Stimulated activated CD4-positive, alpha-beta T cell treated with anti-CD3 and anti-CD28 coated beads, Interleukin-1b, Interleukin-23, amount 100 ng/mL, for 4 hours (primary cell): Measurements from ENCODE around the gene COL6A2.
"Not testable (repeated sequence)": the region's sequence is repeated elsewhere in the genome, so short reads cannot be mapped to it uniquely, and the experiment has no call there.

ENCODE experiments used
- DNase-seq, 2 donors: peaks; one replicate each; pipeline ENCODE4 v3.0.0-alpha.2; 2020; ENCODE audit warnings: low read depth in 2 of 2

The COL6A2 gene

DNA sequence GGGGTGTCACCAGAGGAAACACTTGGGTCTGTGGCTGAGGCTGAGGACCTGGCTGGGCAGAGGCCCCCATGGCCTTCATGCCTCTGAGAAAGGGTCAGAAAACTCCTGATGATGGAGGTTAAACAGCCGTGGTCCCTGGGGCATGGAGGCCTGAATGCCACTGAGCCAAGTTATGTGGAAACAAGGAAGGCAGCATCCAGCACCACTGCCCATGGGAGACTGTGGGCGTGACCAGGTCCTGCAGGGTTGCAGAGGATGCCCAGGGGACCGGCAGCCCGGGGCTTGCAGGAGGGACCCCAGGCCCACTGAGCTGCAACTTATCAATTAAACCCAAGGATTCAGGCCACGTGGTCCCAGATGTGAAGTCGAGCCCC lies 18.9 kb upstream of the COL6A2 start:
- DNase-seq: no peak

- no peak for DNase-seq
These were observed 18.4 kb upstream of the COL6A2 start for GRCh38 chr21:46079352-46080170.

DNA sequence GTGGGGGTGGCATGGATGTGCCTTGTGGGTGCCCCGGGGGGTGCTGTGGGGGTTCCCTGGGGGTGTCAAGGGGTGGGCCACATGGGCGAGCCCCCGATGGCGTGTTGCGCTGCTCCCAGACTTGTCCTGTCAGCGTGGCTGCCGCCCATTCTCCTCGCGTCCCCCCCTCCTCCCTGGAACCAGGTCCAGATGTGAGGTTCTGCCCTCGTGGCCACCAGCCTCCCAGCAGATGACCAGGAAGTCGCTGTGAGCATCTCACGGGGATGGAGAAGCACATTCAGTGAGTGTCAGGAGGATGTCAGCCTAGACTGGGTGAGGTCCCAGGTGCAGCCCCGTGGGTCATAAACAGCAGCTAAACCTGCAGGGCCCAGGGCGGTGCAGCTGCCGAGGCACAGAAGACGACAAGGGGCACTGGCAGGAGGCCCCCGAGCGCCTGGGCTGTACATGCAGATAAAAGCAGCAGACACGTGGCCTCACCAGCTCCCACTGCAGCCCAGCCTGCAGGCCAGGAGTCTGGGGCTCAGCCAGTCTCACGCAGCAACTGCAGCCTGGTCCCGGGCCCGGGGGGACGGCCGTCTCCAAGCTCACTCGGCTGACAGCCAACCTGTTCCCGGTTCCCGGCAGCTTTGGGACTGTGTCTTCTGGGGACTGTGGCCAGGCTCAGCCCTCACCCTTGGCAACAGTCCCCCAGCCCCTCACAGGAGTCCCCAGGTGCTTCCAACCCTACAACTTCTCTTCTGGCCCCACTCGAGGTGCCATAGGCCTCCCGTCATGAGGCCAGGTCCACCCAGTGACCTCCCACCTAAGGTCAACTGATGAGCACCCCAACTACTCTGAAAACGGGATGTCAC lies 17.5 kb upstream of the COL6A2 start:
- no peak for DNase-seq

- DNase-seq: no peak
These were observed 16.7 kb upstream of the COL6A2 start for GRCh38 chr21:46081022-46081861.

- DNase-seq: no peak
These were observed 15.8 kb upstream of the COL6A2 start for GRCh38 chr21:46081862-46082712.

GRCh38 chr21:46082713-46082962 lies 15.3 kb upstream of the COL6A2 start:
- DNase-seq: no peak

DNA sequence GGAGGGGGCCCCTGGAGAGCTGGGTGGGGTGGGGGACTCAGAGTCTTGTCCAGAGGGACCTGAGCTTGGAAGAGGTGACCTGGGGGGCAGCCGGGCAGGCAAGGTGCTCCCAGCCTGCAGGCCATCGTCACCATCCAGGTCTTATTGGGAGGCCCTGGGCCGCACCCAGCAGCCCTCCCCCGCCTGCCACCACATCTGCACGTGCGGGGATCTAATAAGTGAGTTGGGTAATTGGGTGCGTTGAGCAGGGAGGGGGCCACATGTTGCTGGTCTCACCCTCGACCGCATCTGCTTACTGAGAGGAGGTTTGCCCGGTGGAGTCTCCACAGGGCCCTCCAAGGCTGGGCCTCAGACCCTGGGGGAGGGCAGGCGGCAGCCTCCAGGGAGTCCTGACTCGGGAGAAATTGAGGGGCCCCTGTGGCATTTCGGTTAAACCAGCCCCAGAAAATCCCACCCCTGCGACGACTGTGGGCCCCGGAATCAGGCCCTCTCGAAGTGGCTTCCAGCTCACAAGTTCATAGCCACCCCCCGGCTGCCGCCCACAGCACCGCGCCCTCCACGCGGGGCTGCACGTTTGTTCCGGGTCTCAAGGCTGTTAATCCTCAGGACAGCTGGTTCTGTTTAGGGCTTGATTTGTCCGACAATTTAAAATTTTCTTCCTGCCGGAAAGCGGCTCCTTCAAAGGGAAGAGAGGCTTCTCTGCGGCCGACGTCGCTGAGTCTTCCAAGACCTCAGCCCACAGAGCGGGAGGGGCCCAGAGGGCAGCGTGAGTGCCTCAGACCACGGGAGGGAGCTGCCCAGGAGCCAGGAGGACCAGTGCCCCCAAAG lies 14.7 kb upstream of the COL6A2 start:
- DNase-seq: no peak

- DNase-seq: no peak
These were observed 13.9 kb upstream of the COL6A2 start for GRCh38 chr21:46083791-46084561.

- DNase-seq: no peak
These were observed 13.2 kb upstream of the COL6A2 start for GRCh38 chr21:46084709-46085108.

DNA sequence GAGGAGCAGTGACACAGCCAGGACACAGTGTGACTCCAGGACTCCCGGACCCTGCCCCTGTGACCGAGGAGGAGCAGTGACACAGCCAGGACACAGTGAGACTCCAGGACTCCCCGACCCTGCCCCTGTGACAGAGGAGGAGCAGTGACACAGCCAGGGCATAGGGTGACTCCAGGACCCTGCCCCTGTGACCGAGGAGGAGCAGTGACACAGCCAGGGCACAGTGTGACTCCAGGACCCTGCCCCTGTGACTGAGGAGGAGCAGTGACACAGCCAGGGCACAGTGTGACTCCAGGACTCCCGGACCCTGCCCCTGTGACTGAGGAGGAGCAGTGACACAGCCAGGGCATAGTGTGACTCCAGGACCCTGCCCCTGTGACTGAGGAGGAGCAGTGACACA lies 12.7 kb upstream of the COL6A2 start:
- not testable (repeated sequence) for DNase-seq

DNA sequence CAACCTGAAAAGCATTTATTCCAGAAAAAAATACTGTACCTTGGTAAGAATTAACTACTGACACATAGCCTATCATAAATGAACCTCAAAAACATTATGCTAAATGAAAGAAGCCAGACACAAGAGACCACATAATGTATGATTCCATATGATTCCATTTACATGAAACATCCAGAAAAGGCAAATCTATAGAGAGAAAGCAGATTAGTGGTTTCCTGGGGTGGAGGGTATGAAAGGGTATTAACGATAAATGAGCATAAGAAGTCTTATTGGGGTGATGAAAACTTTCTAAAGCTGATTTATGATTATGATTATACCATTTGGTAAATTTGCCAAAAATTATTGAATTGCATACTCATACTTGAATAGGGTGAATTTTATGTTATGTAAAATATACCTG lies 10.3 kb upstream of the COL6A2 start:
- DNase-seq: no peak

GRCh38 chr21:46088189-46088588 lies 9.7 kb upstream of the COL6A2 start:
- DNase-seq: no peak

GRCh38 chr21:46089285-46089684 lies 8.6 kb upstream of the COL6A2 start:
- no peak for DNase-seq

GRCh38 chr21:46091118-46091517 lies 6.8 kb upstream of the COL6A2 start:
- no peak for DNase-seq

- DNase-seq: no peak
These were observed 6.3 kb upstream of the COL6A2 start for GRCh38 chr21:46091631-46092025.

DNA sequence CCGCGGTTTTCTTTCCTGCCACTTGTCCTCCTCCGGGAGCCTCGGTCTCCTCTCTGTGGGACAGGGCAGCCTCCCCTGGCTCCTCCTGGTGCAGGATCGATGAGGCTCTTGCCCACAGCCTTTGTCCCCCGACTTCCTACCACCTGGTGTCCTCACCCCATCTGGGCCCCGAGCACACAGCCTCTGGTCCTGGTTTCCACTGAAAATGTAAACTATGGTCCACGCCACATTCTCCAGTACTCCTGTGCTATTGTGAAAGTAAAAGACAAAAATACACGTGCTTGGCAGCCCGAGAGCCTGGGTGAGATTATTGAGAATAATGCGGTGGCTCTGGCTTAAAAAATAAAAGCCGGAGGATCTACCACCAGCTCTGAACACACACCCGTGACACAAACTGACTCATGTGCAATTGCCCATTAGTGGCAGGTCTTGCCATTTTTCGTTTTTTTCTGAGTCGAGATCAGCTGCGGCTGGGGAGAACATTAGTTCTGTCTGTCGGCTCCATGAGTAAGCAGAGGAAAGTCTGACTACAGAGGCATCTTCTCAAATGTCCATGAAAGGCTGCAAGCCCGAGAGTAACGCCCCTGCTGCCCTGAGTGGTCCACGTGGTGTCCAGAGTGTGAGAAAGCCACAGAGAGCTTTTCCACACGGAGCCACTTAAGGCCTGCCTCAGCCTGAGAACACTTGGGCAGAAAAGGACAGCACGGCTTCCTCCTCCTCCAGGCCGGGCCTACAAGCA lies 5.7 kb upstream of the COL6A2 start:
- DNase-seq: no peak

DNA sequence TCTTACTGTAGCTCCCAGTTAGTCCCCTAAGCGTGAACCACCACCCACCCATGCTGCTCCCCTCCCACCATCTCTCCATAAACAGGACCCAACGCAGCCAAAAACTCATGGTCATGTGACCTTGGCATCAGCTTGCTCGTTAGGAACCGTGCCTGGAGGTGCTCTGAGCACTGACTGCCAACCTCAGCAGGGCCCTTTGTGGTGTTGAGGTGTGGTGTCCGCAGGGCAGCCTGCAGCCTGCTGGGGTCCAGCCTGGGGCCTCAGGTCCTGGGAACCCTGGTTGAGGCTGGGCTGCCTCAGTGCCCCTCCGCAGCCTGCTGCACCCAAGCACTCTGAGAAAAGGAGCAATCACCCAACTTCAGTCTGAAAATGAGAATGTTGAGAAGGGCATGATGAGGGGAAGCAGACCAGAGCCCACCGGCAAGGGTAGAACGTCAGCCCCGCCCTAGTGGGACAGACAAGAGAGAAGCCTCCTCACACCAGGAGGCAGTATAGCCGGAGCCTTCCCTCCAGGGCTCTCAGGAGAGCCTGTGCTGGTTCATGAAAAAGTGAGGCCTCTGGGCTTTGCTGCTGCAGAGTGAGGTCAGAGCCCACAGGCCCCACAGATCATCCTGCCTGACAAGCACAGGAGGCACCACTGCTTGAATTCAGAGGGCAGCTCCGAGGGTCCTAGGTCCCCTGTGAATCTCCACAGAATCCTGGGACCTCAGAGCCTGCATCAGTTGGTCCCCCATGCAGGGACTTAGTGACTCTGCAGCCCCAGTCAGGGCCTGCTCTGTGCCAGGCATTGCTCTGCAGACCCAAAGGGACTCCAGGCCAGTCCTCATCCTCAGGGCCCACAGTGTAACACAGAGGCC lies 4.9 kb upstream of the COL6A2 start:
- DNase-seq: no peak
